Right cardiac atrium (tissue), 5 donors: ENCODE results near the gene CTBP2. TPM values are rescaled to one million over a fixed set of nuclear protein-coding genes. Genes with fewer than 3 reads are reported as not detected.

Source experiments
- ATAC-seq, 2 donors: fragments of 200-7000 bp; cut with Tn5 transposase; one replicate each; pipeline versions ENCODE4 v1.8.0 to v1.9.1; 2020; ENCODE audit warnings: moderate library complexity in 2 of 2, mild to moderate bottlenecking in 1 of 2
- DNase-seq, 3 donors: peaks; one replicate each; pipeline ENCODE4 v3.0.0-alpha.2; 2020
- H3K27ac ChIP-seq: one replicate; pipeline ENCODE4 v1.5.1; 2013; ENCODE audit warnings: mild to moderate bottlenecking, low read length, control low read depth, moderate library complexity
- H3K27me3 ChIP-seq: one replicate; pipeline ENCODE4 v1.6.1; 2013; ENCODE audit not compliant: control insufficient read depth, insufficient read depth
- H3K4me1 ChIP-seq: one replicate; pipeline ENCODE4 v1.6.1; 2013; ENCODE audit warnings: low read length; ENCODE audit not compliant: control insufficient read depth, insufficient read depth
- H3K4me3 ChIP-seq: one replicate; pipeline ENCODE4 v1.5.1; 2013; ENCODE audit warnings: low read length, control low read depth
- H3K9me3 ChIP-seq: one replicate; pipeline ENCODE4 v1.6.1; 2013; ENCODE audit warnings: low read length; ENCODE audit not compliant: control insufficient read depth
- WGBS: extraction: QIAGEN DNeasy Blood & Tissue Kit; methylation state at CpG from one replicate; pipeline ENCODE4 v1.1.7; 2013; 5-methylcytosine and 5-hydroxymethylcytosine counted together
- intact Hi-C, 4 donors: fragments of 100-400 bp; cut with DNase I; formaldehyde crosslinking; loops; one replicate each; pipeline versions ENCODE4 v1.11.0 to v1.14.0; 2022 to 2023
- polyA plus RNA-seq: library from polyadenylated mRNA; stranded (reverse); fragments of 200-250 nt; gene quantifications from one replicate; pipeline ENCODE4 v1.2.3, GENCODE V29; 2013
- total RNA-seq, 4 donors: library from RNA; stranded (reverse); fragmentation: NEBNext Ultra II Directional; extraction: Animal tissue kit (Norgen Biotek cat#: 25700); gene quantifications; one replicate each; pipeline ENCODE4 v1.2.1, GENCODE V29; 2021
- donor health status: healthy with polysubstance abuse.
- donor health status: DM: no; HTN: yes; CAD: no.
- donor health status: DM: no; HTN: no; CAD: no.
- donor health status: DM: no; HTN: yes; CAD: no; lungs with severe emphysema.
- donor health status: DM: yes; HTN: yes; CAD: no.

Gene CTBP2
- total and polyA plus RNA-seq, 5 donors = 16.6 to 38.7 (median 37.6) TPM

DNA sequence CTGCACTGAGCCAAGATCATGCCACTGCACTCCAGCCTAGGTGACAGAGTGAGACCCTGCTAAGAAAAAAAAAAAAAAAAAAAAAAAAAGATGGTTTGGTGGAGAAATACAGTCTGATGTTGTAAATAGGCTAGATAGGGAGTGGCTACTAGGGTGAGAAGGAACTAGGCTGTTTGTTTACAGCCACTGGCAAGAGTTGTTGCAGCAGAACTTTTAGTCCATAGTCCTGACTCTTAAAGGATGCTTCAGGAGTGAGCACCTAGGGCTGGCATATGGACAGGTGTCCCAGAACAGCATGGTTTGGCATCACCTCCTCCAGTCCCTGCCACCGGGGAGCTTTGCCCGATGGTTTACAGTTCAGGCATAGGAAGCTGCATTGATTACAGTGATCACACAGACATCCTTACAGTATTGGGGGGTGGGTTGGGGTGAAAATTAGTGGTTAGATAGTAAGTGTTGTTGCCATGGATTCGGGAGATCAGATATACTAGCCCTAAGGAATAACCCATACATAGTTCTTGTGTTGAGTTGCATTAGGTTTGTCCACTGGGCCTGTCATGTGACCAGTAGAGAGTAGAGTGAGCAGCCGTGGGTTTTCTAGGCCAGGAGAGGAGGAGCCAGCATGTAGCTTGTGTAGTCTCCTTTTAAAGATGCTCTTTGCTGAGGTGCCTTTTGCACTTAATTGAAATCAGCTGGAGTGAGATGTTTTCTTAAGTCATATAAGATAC, 182.6 kb downstream of the CTBP2 start:
- WGBS = 72% methylated on average over 4 of the region's 4 CpGs
- ATAC-seq = peak; percentile 62 to 73
- H3K4me1 ChIP-seq = peaks cover 2% of the 10 kb centered on the region
- no peaks in the 10 kb centered on the region for H3K9me3 ChIP-seq
- intact Hi-C loops = loop anchor here in 1 of 4 donors (10.0 kb wide), 1 partner anchor 63 kb away; no protein-coding TSS in a partner anchor
- H3K4me3 ChIP-seq = no peak overlapping the region
- peak in 1 of 3 donors; percentile 59 for DNase-seq
- H3K27me3 ChIP-seq = no peaks in the 10 kb centered on the region
- H3K27ac ChIP-seq = no peak overlapping the region

DNA sequence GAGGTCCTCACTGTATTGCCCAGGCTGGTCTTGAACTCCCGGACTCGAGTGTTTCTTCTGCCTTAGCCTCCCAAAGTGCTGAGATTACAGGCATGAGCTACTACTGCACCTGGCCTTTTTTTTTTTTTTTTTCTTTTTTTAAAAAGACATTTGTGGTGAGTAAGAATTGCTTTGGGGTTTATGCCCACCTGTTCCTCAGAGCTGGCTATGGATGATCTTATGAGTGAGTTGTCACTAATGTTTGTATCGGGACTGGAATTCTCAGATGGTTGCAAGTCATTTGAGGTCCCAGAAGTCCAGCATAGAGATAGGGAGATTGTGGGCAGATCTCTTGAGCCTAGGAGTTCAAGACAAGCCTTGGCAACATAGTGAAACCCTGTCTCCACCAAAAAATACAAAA, 183.2 kb downstream of the CTBP2 start:
- intact Hi-C loops = loop anchor here in 1 of 4 donors (10.0 kb wide), 1 partner anchor 62 kb away; no protein-coding TSS in a partner anchor
- H3K27me3 ChIP-seq = no peaks in the 10 kb centered on the region
- ATAC-seq (no peak), DNase-seq (no peak)
- WGBS = 82% methylated on average over 3 of the region's 3 CpGs
- peaks cover 2% of the 10 kb centered on the region for H3K4me1 ChIP-seq
- H3K4me3 ChIP-seq = no peak overlapping the region
- no peaks in the 10 kb centered on the region for H3K9me3 ChIP-seq
- no peak overlapping the region for H3K27ac ChIP-seq

DNA sequence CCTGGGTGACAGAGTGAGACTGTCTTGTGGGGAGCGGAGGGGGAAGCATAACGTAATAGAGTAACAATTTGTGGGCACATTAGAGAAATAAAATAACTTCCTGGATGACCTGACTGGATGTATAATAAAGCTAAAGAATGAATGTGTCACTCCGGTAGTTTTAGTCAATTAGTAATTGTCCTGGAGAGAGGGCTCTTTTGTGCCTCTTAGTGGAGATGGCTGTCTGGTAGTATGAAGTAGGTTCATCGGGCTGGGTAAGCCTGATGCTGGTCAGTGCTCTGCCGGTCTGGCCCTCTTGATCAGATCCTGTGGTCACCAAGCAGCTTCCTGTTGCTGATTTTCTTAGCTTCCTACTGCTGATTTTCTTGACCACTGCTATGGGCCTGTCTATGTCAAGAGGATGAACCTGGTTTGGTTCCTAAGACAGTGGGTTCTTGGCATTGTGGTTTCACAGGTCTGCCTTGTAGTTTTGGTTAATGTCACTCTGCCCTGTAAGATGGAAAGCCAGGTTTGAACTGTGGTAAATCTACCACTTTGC, 184.3 kb downstream of the CTBP2 start:
- H3K27me3 ChIP-seq = no peaks in the 10 kb centered on the region
- WGBS = 78% methylated on average over 5 of the region's 5 CpGs

DNA sequence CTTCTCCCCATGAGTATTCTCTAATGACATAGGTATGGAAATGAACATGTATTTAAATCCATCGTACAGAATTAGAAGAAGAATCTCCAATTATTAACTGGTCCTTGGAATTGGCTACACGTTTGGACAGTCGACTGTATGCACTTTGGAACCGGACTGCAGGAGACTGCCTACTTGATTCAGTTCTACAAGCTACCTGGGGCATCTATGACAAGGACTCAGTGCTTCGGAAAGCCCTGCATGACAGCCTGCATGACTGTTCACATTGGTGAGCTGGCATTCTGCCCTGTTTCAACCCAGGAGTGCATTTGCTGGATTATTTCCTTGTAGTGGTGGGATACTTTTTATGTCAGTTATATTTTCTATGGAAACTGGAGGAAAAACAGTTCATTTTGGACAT, 186.2 kb downstream of the CTBP2 start:
- no peak overlapping the region for H3K4me3 ChIP-seq
- no peaks in the 10 kb centered on the region for H3K27me3 ChIP-seq
- H3K4me1 ChIP-seq = peaks cover 7% of the 10 kb centered on the region
- ATAC-seq = no peak
- no peaks in the 10 kb centered on the region for H3K9me3 ChIP-seq
- no peak for DNase-seq
- WGBS = 83% methylated on average over 5 of the region's 5 CpGs
- intact Hi-C loops = loop anchor here in 1 of 4 donors (10.0 kb wide), 1 partner anchor 59 kb away; no protein-coding TSS in a partner anchor
- no peak overlapping the region for H3K27ac ChIP-seq

More for the DNA sequence above, 184.3 kb downstream of the CTBP2 start:
- no peak overlapping the region for H3K4me3 ChIP-seq
- no peak overlapping the region for H3K27ac ChIP-seq
- intact Hi-C loops = loop anchor here in 1 of 4 donors (10.0 kb wide), 1 partner anchor 61 kb away; no protein-coding TSS in a partner anchor
- DNase-seq (no peak), ATAC-seq (peak in 1 of 2 donors; percentile 42)
- peaks cover 2% of the 10 kb centered on the region for H3K4me1 ChIP-seq
- H3K9me3 ChIP-seq = no peaks in the 10 kb centered on the region

DNA sequence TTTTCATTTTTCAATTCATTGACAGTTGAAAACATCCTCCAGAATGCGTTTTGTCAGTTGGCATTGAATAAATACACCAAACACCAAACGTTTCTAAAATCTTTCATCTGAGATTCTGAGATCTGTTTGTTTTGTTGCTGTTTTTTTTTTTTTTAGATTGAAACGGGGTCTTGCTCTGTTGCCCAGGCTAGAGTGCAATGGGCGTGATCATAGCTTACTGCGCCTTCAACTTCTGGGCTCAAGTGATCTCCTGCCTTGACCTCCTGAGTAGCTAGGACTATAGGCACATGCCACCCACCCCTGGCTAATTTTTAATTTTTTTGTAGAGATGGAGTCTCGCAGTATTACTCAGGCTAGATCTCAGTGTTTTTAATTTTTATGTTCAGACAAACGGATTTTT, 187.7 kb downstream of the CTBP2 start:
- whole genome bisulfite sequencing = 86% methylated on average over 7 of the region's 7 CpGs

DNA sequence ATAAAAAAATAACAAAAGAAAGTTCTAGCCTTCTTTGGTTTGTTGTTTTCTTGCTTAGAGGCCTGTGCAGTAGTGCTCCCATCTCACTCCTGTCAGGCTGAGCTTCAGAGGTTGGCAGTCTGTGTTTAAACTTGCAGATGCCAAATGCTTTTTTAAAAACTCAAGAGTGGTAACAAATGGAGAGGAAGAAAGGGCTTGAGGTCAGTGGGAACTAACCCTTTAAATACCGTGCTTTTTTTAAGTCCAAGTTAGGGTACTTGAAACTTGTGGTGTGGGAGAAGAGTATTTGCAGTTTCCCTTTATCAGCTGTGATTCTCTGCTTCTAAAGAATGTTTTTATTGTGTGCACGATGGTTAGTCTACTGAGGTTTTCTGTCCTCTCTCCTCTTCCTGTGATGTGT, 189.1 kb downstream of the CTBP2 start:
- peak in 1 of 2 donors; percentile 51 for ATAC-seq
- Histone ChIP-seq H3K27ac (peak overlapping the region; percentile 64), H3K4me1 (peaks cover 10% of the 10 kb centered on the region), H3K4me3 (no peak overlapping the region), H3K9me3 (no peaks in the 10 kb centered on the region), H3K27me3 (no peaks in the 10 kb centered on the region)
- intact Hi-C loops = loop anchor here in 1 of 4 donors (10.0 kb wide), 1 partner anchor 56 kb away; no protein-coding TSS in a partner anchor
- no peak for DNase-seq
- 11% methylated on average over 2 of the region's 2 CpGs for WGBS

More for the DNA sequence above, 187.7 kb downstream of the CTBP2 start:
- Histone ChIP-seq H3K27me3 (no peaks in the 10 kb centered on the region), H3K4me3 (no peak overlapping the region), H3K4me1 (peaks cover 10% of the 10 kb centered on the region), H3K9me3 (no peaks in the 10 kb centered on the region), H3K27ac (no peak overlapping the region)
- no peak for ATAC-seq
- no peak for DNase-seq
- intact Hi-C loops = loop anchor here in 1 of 4 donors (10.0 kb wide), 1 partner anchor 58 kb away; no protein-coding TSS in a partner anchor

DNA sequence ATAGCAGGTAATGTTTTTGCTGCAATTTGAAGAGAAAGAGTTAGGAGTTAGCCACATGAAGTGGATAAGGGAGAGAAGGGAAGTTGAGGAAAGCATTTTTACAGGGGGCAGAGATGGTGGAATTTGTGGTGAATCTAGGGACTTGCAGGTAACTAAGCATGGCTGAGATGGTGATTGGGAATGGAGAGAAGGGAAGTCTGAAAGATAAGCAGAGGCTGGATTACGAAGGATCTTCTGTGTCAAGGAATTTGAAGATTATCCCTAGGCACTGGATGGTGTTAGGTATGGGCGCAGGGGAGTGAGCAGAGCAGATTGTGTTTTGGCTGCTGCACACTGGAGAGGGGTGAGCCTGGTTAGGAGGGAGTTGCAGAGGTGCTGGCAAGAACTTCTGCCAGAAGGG, 193.1 kb downstream of the CTBP2 start:
- intact Hi-C loops = no loop called here
- H3K4me1 ChIP-seq = peaks cover 10% of the 10 kb centered on the region
- ATAC-seq = peak in 1 of 2 donors; percentile 22
- H3K4me3 ChIP-seq = no peak overlapping the region
- H3K27me3 ChIP-seq = no peaks in the 10 kb centered on the region
- no peak for DNase-seq
- no peak overlapping the region for H3K27ac ChIP-seq
- H3K9me3 ChIP-seq = no peaks in the 10 kb centered on the region
- 75% methylated on average over 2 of the region's 2 CpGs for WGBS

DNA sequence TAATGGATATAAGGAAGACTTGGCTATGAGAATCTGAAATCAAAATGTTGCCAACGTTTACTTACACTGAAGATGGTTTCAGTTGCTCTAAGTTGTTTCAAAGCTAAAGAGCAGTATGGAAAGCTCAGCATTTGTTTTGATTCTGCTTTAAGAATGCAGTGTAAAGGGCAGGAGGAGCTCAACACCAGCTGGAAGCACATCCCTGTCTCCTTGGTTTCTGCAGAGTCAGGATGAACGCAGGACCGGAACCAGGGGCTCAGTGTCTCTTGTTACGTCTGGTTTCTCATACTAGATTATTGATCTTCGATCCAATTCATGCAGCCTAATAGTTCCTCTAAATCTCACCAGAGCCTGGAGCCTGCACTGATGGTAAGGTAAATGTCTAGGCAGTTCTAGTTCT, 194.4 kb downstream of the CTBP2 start:
- H3K27me3 ChIP-seq = no peaks in the 10 kb centered on the region
- intact Hi-C loops = no loop called here
- no peak overlapping the region for H3K27ac ChIP-seq
- WGBS = 72% methylated on average over 5 of the region's 5 CpGs
- no peak overlapping the region for H3K4me3 ChIP-seq
- DNase-seq (no peak), ATAC-seq (no peak)
- H3K4me1 ChIP-seq = peaks cover 11% of the 10 kb centered on the region
- no peaks in the 10 kb centered on the region for H3K9me3 ChIP-seq

DNA sequence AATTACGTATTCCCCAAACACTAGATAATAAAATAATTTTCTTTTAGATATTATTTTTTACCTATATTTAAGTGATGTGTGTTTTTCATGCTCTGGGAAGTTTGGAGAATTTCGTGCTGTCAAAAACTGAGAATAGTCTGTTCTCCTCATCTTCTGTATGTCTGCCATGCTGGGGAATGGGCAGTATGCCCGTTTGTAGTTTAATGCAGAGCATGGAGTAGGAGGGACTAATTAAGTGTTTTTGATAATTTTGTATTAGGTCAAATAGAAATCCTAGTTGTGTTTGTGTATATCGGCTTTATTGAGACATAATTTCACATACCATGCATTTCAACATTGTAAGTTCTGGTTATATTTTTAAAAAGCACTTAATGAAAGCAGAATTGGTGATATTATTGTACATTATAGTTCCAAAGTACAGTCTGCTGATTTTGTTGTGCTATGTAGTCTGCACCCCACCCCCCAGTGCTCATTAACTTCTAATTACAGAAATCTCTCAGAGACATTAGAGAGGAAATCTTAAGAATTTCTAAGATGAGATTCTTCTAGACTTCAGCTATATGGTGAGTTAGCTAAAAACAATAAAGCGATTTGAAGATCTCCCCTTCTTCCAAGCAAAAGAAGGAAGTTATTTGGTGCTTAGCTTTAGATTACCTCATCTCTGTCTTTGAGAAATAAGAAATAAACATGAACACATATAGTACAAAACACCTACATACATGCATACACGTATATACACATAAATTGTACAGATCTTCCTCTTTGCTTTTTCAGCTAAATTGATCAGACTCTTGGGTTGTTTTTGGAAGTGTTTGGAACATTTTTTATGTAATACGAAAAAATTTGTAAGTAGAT, 196.3 kb downstream of the CTBP2 start:
- no peak for ATAC-seq
- Histone ChIP-seq H3K4me3 (no peak overlapping the region), H3K27ac (no peak overlapping the region), H3K9me3 (no peaks in the 10 kb centered on the region), H3K4me1 (peaks cover 13% of the 10 kb centered on the region), H3K27me3 (no peaks in the 10 kb centered on the region)
- 73% methylated on average over 7 of the region's 7 CpGs for WGBS
- intact Hi-C loops = loop anchor here in 1 of 4 donors (5.0 kb wide), 1 partner anchor 42 kb away; no protein-coding TSS in a partner anchor
- no peak for DNase-seq

DNA sequence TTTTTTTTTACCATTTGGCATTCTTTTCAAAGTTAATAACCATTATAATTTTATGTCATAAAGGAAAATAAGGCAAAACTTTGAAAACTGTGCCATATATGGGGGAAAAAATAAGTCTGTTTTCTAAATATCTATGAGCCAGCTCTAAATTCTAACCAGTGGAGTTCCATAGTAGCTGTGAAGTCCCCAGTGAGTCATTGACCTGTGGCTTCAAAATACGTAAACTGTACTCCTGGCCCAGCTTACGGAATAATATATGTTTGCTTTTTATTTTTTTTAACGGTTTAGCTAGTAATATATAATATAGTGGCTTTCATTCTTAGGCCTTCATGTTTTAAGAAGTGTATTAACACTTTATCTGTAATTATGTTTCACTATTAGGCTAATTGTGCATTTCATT, 197.9 kb downstream of the CTBP2 start:
- ATAC-seq (no peak), DNase-seq (no peak)
- no peak overlapping the region for H3K4me3 ChIP-seq
- H3K9me3 ChIP-seq = no peaks in the 10 kb centered on the region
- H3K4me1 ChIP-seq = peaks cover 10% of the 10 kb centered on the region
- H3K27me3 ChIP-seq = no peaks in the 10 kb centered on the region
- WGBS = 93% methylated on average over 3 of the region's 3 CpGs
- no peak overlapping the region for H3K27ac ChIP-seq
- intact Hi-C loops = loop anchor here in 1 of 4 donors (5.0 kb wide), 1 partner anchor 40 kb away; no protein-coding TSS in a partner anchor
